BLaER1 (cell line): ENCODE data around the gene CD46.
"Not testable (repeated sequence)": the region's sequence is repeated elsewhere in the genome, so short reads cannot be mapped to it uniquely, and the experiment has no call there.

Experiments
- H3K27ac ChIP-seq: shearing (Covaris generic); formaldehyde crosslinking; 2 replicates; pipeline ENCODE4 v1.8.1; 2022
- H3K27me3 ChIP-seq: shearing (Covaris generic); formaldehyde crosslinking; 2 replicates; pipeline ENCODE4 v1.8.1; 2022
- H3K36me3 ChIP-seq: shearing (Covaris generic); formaldehyde crosslinking; 2 replicates; pipeline ENCODE4 v1.8.1; 2022
- H3K4me1 ChIP-seq: shearing (Covaris generic); formaldehyde crosslinking; 2 replicates; pipeline ENCODE4 v1.8.1; 2022
- H3K4me2 ChIP-seq: shearing (Covaris generic); formaldehyde crosslinking; 2 replicates; pipeline ENCODE4 v1.8.1; 2022
- H3K4me3 ChIP-seq: shearing (Covaris generic); formaldehyde crosslinking; 2 replicates; pipeline ENCODE4 v1.8.1; 2022
- H3K9ac ChIP-seq: shearing (Covaris generic); formaldehyde crosslinking; 2 replicates; pipeline ENCODE4 v1.8.1; 2022
- H3K9me3 ChIP-seq: shearing (Covaris generic); formaldehyde crosslinking; 2 replicates; pipeline ENCODE4 v1.8.1; 2022
- H4K20me1 ChIP-seq: shearing (Covaris generic); formaldehyde crosslinking; 2 replicates; pipeline ENCODE4 v1.8.1; 2022
- Cebpa-rat ChIP-seq: shearing (Covaris generic); IDR thresholded peaks from 2 replicates; pipeline ENCODE4 v1.8.1; 2022

CD46 gene

GRCh38 chr1:207752456-207752998, 673 bp downstream of the CD46 start:
- H3K27me3 ChIP-seq: no peaks in the 10 kb centered on the region
- no peaks in the 10 kb centered on the region for H3K9me3 ChIP-seq
- peaks cover 27% of the 10 kb centered on the region for H3K4me1 ChIP-seq
- H4K20me1 ChIP-seq: peaks cover 53% of the 10 kb centered on the region
- no peak for TF ChIP-seq Cebpa-rat
- H3K36me3 ChIP-seq: peaks cover 8% of the 10 kb centered on the region
- peak overlapping the region; percentile 93 for H3K4me2 ChIP-seq
- peak overlapping the region; percentile 96 for H3K4me3 ChIP-seq
- H3K9ac ChIP-seq: peak overlapping the region; percentile 90
- H3K27ac ChIP-seq: peak overlapping the region; percentile 76

DNA sequence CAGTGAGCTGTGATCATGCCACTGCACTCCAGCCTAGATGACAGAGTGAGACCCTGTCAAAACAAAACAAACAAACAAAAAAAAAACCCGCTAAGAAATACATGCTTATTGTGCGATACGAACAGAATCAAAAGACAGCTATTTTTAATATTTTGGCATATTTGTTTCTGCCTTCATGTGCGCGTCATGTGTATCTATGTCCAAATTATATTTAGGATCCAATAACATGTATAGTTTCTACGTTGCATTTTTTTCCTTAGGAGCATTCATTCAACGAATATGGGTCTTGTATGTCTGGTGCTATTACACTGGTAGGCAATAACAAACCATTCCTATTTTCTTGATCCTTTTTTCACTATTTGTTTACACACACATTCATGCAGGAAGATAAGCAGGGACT, 1.8 kb downstream of the CD46 start:
- no peaks in the 10 kb centered on the region for H3K9me3 ChIP-seq
- H3K27me3 ChIP-seq: no peaks in the 10 kb centered on the region
- H4K20me1 ChIP-seq: peaks cover 62% of the 10 kb centered on the region
- H3K9ac ChIP-seq: peak overlapping the region; percentile 90
- peak overlapping the region; percentile 96 for H3K4me3 ChIP-seq
- peaks cover 27% of the 10 kb centered on the region for H3K4me1 ChIP-seq
- no peak overlapping the region for H3K27ac ChIP-seq
- TF ChIP-seq Cebpa-rat: no peak
- peaks cover 19% of the 10 kb centered on the region for H3K36me3 ChIP-seq
- peak overlapping the region; percentile 93 for H3K4me2 ChIP-seq

DNA sequence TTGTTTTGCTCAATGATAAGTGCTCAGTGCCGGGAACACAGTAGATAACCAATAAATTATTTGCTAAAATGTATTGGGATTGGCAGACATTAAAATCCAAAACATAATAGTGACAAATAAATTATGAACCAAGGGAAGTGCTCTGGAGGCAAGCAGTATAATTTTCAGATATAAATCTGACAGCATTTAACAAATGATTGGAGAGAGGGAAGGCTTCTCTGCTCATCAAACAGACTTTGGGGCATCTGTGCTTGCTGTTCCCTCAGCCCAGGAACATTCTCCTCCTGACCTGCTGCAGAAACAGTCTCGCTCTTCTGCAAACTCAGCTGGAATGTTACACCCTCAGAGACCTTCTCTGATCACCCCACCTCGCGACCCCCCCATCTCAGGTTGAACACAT, 2.2 kb downstream of the CD46 start:
- Histone ChIP-seq H4K20me1 (peaks cover 62% of the 10 kb centered on the region), H3K9ac (no peak overlapping the region; the same call in 1 of the 2 replicates), H3K4me2 (peak overlapping the region; percentile 93)

DNA sequence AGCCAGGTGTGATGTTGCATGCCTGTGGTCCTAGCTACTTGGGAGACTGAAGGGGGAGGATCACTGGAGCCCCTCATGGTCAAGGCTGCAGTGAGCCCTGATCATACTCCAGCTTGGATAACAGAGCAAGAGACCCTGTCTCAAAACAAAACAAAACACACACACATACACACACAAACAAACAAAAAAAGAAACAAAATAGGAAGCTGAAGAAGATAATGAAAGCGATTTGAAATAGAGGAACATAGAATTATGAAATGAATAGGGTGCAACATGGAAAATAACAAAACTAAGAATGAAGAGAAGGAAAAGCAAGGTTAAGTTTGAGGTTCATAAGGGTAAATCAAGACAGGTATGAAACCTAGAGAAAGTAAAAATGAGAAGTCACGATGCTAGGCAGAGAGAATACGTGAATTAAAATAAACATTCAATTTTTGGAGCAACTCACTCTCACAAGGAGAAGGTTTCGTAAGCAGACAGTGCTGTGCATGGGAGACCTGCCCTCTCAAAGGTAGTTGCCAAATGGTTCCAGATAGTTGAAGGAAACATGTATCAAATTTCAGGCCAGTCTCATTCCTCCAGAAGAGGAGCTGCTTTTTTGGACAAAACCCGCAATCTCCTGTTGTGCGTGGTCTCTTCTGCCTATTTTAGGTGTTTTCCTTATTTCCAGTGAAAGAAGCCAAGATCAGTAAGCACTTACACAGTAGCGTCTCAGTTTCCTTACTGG, 3.3 kb downstream of the CD46 start:
- no peaks in the 10 kb centered on the region for H3K9me3 ChIP-seq
- H4K20me1 ChIP-seq: peaks cover 62% of the 10 kb centered on the region
- H3K27ac ChIP-seq: no peak overlapping the region
- no peak overlapping the region for H3K9ac ChIP-seq
- TF ChIP-seq Cebpa-rat: no peak
- H3K4me3 ChIP-seq: no peak overlapping the region
- H3K4me2 ChIP-seq: no peak overlapping the region
- H3K27me3 ChIP-seq: no peaks in the 10 kb centered on the region
- H3K36me3 ChIP-seq: peaks cover 35% of the 10 kb centered on the region
- peaks cover 27% of the 10 kb centered on the region for H3K4me1 ChIP-seq

More for the DNA sequence above, 2.2 kb downstream of the CD46 start:
- Histone ChIP-seq H3K9me3 (no peaks in the 10 kb centered on the region), H3K4me3 (no peak overlapping the region), H3K4me1 (peaks cover 27% of the 10 kb centered on the region), H3K27me3 (no peaks in the 10 kb centered on the region), H3K27ac (no peak overlapping the region), H3K36me3 (peaks cover 23% of the 10 kb centered on the region)
- TF ChIP-seq Cebpa-rat: no peak

DNA sequence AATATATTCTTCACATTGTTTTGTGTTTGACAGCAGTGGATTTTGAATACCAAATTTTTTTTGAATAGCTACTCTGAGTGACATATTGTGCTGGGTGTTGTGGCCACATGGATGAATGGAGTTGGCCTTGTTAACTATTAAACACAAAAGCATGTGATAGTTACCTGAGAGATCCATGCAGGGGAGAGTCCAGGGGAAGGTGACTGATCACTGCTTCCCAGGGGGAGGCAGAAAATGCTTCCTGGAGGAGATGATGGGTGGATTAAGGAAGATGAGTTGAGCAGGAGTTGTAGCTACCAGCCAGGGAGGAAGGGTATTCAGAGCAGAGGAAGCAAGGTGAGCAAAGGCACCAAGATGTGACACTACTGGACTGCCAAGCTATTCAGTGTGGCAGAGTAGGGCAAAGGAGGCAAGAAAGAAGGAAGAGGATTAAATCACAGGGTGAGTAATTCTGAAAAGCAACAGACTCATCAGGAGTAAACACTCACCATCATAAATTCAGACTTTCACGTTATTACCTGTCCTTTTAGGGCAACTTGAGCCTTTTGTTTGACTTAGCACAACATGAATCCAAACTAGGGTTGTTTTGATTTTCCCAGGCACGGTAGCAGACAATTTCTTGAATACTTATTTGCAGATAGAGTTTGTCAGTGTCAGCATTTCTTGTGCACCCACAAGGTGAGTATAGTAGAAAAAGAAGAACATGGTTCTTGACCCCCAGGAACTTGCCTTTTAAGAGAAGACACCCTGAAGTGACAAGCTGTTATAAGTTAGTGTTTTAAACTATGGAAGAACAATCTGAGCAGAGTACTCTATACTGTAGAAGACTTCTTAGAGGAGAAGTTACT, 4.2 kb downstream of the CD46 start:
- Histone ChIP-seq H3K9me3 (no peaks in the 10 kb centered on the region), H3K27me3 (no peaks in the 10 kb centered on the region), H3K4me1 (peaks cover 25% of the 10 kb centered on the region), H3K4me3 (no peak overlapping the region), H3K27ac (no peak overlapping the region), H3K36me3 (peaks cover 40% of the 10 kb centered on the region), H4K20me1 (peaks cover 62% of the 10 kb centered on the region), H3K4me2 (no peak overlapping the region), H3K9ac (no peak overlapping the region)
- TF ChIP-seq Cebpa-rat: no peak

DNA sequence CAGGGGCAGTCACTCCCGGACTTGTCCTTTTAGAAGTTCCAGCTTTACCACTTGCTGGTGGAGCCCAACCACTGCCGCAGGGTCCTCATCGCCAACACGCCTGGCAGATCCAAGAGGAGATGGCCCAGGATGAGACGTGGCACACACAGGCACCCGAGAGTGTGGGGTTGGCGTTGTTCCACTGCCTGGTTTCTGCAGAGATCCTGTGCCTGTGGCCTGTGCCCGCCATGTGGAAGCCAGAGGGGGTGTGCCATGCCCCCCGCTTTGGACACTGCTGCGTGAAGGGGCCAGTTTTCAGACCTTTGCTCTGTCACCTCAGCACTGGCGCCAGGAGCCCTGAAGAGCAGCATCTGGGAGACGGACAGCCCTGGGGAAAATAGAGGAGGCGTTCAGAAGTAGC, 10.8 kb downstream of the CD46 start:
- H3K4me1 ChIP-seq: no peaks in the 10 kb centered on the region
- peaks cover 4% of the 10 kb centered on the region; the same call in 1 of the 2 replicates for H3K9me3 ChIP-seq
- no peak overlapping the region for H3K4me2 ChIP-seq
- H4K20me1 ChIP-seq: 0 out of 2 replicates have a peak, but pooled peaks cover 8% of the 10 kb centered on the region
- TF ChIP-seq Cebpa-rat: no peak
- H3K9ac ChIP-seq: no peak overlapping the region
- H3K4me3 ChIP-seq: no peak overlapping the region
- H3K27ac ChIP-seq: no peak overlapping the region
- H3K36me3 ChIP-seq: peaks cover 96% of the 10 kb centered on the region
- no peaks in the 10 kb centered on the region for H3K27me3 ChIP-seq

DNA sequence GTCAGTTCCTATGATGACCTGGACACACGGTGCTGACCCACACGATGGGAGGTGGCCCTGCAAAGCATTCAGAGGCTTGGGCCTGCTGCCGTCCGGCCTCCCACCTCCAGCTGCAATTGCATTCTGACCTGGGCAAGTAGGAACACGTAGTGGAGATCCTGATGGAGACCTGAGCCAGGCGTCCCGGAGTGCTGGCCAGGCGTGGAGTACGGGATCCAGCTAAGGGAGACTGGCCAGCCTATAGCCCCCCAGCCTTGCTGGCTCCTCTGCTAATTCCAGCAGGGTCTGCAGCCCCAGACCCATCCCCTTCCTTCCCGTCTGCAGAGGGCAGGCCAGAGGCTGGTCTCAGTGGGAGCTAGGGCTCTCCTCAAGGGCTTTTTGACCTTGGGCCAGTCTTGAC, 11.2 kb downstream of the CD46 start:
- Histone ChIP-seq H3K36me3 (peaks cover 94% of the 10 kb centered on the region), H3K4me1 (no peaks in the 10 kb centered on the region), H3K9me3 (peaks cover 4% of the 10 kb centered on the region; the same call in 1 of the 2 replicates), H3K27ac (no peak overlapping the region), H3K4me3 (no peak overlapping the region), H3K4me2 (no peak overlapping the region), H3K27me3 (no peaks in the 10 kb centered on the region), H4K20me1 (0 out of 2 replicates have a peak, but pooled peaks cover 3% of the 10 kb centered on the region), H3K9ac (no peak overlapping the region)
- TF ChIP-seq Cebpa-rat: no peak

GRCh38 chr1:207763972-207764371, 12.1 kb downstream of the CD46 start:
- no peaks in the 10 kb centered on the region for H3K4me1 ChIP-seq
- H3K36me3 ChIP-seq: peaks cover 94% of the 10 kb centered on the region
- H3K4me3 ChIP-seq: no peak overlapping the region
- no peak for TF ChIP-seq Cebpa-rat
- no peak overlapping the region for H3K4me2 ChIP-seq
- no peaks in the 10 kb centered on the region for H3K27me3 ChIP-seq
- no peaks in the 10 kb centered on the region for H4K20me1 ChIP-seq
- no peak overlapping the region for H3K27ac ChIP-seq
- H3K9me3 ChIP-seq: peaks cover 5% of the 10 kb centered on the region; the same call in 1 of the 2 replicates
- H3K9ac ChIP-seq: no peak overlapping the region

DNA sequence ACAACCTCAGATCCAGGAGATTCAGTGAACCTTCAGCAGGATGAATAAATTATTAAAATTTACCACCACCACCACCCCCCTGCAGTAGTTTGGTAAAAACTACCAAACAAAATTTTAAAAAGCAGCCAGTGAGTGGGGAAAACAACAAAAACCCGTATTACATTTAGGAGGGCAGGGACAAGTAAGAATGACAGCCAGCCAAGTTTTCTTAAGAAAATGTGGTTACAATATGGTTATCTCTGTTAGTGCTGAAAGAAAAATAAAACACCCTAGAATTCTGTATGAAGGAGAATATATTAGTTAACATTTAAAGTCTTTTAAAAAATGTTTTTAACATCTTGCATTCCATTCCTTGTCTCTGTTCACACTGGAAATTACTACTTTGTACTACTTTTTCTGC, 14.7 kb downstream of the CD46 start:
- no peaks in the 10 kb centered on the region for H3K27me3 ChIP-seq
- peaks cover 98% of the 10 kb centered on the region for H3K36me3 ChIP-seq
- no peak overlapping the region for H3K4me3 ChIP-seq
- no peaks in the 10 kb centered on the region for H3K4me1 ChIP-seq
- TF ChIP-seq Cebpa-rat: no peak
- H3K27ac ChIP-seq: no peak overlapping the region
- no peak overlapping the region for H3K9ac ChIP-seq
- H3K4me2 ChIP-seq: no peak overlapping the region
- H3K9me3 ChIP-seq: peaks cover 31% of the 10 kb centered on the region
- H4K20me1 ChIP-seq: no peaks in the 10 kb centered on the region

GRCh38 chr1:207770514-207770913, 18.7 kb downstream of the CD46 start:
- not testable (repeated sequence) for H3K27ac ChIP-seq, H3K27me3 ChIP-seq, H3K4me3 ChIP-seq, H4K20me1 ChIP-seq, H3K4me1 ChIP-seq, H3K4me2 ChIP-seq, H3K9ac ChIP-seq
- H3K36me3 ChIP-seq: peaks cover 95% of the 10 kb centered on the region
- peaks cover 35% of the 10 kb centered on the region for H3K9me3 ChIP-seq

DNA sequence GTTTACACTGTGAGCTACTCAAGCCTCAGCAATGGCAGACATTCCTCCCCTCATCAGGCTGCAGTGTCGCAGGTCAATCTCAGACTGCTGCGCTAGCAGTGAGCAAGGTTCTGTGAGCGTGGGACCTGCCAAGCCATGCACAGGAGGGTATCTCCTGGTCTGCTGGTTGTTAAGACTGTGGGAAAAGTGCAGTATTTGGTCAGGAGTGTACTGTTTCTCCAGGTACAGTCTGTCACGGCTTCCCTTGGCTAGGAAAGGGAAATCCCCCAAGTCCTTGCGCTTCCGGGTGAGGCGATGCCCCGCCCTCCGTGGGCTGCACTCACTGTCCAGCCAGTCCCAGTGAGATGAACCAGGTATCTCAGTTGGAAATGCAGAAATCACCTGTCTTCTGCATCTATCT, 24.2 kb downstream of the CD46 start:
- H3K4me1 ChIP-seq, H3K27me3 ChIP-seq, H3K9ac ChIP-seq, H3K27ac ChIP-seq, H3K4me2 ChIP-seq, H3K4me3 ChIP-seq, H4K20me1 ChIP-seq: not testable (repeated sequence)
- peaks cover 41% of the 10 kb centered on the region for H3K9me3 ChIP-seq
- peaks cover 94% of the 10 kb centered on the region for H3K36me3 ChIP-seq

DNA sequence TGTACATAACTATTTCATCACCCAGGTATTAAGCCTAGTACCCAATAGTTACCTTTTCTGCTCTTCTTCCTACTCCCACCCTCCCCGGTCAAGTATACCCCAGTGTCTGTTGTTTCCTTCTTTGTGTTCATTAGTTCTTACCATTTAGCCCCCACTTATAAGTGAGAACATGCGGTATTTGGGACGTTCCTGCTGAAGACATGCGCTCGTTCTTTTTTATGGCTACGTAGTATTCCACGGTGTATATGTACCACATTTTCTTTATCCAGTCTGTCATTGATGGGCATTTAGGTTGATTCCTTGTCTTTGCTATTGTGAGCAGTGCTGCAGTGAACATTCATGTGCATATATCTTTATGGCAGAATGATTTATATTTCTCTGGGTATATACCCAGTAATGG, 25.6 kb downstream of the CD46 start:
- H3K4me2 ChIP-seq, H4K20me1 ChIP-seq, H3K27ac ChIP-seq, H3K4me3 ChIP-seq, H3K4me1 ChIP-seq, H3K9ac ChIP-seq, H3K27me3 ChIP-seq: not testable (repeated sequence)
- peaks cover 28% of the 10 kb centered on the region for H3K9me3 ChIP-seq
- peaks cover 91% of the 10 kb centered on the region for H3K36me3 ChIP-seq
